HepG2 (cell line): ENCODE results near the gene COMMD7. TPM values are rescaled to one million over a fixed set of nuclear protein-coding genes. Genes with fewer than 3 reads are reported as not detected.

Source experiments
- ATF7 ChIP-seq, 2 experiments: fragments of 450-650 bp in 1 of 2; sonication (generic) in 1 of 2; formaldehyde crosslinking in 1 of 2; IDR thresholded peaks; 2 replicates each; pipeline versions ENCODE4 v1.4.0 to v1.6.1; 2016 to 2020; ENCODE audit warnings: antibody characterized with exemption in 1 of 2, mild to moderate bottlenecking in 1 of 2, missing genetic modification reagents in 1 of 2
- CBFB ChIP-seq: sonication (generic); formaldehyde crosslinking; IDR thresholded peaks from 2 replicates; pipeline ENCODE4 v1.4.0; 2020; ENCODE audit warnings: missing genetic modification reagents
- GABPB1 ChIP-seq: IDR thresholded peaks from 2 replicates; pipeline ENCODE4 v1.6.1; 2016; ENCODE audit warnings: mild to moderate bottlenecking, missing genetic modification reagents, moderate library complexity, missing compliant biosample characterization
- SMAD9 ChIP-seq: sonication (generic); formaldehyde crosslinking; IDR thresholded peaks from 2 replicates; pipeline ENCODE4 v1.5.1; 2020; ENCODE audit warnings: mild to moderate bottlenecking, missing genetic modification reagents
- ZBTB38 ChIP-seq: sonication (generic); formaldehyde crosslinking; IDR thresholded peaks from 2 replicates; pipeline ENCODE4 v1.5.1; 2020; ENCODE audit warnings: mild to moderate bottlenecking, missing genetic modification reagents
- ZSCAN31 ChIP-seq: sonication (generic); formaldehyde crosslinking; IDR thresholded peaks from 2 replicates; pipeline ENCODE4 v1.5.0; 2020; ENCODE audit warnings: low read depth, mild to moderate bottlenecking, missing genetic modification reagents
- polyA plus RNA-seq, 8 experiments: library from polyadenylated mRNA; depleted of rRNA in 3 of 8; stranded (reverse) in 7 of 8; unstranded in 1 of 8; fragments of >200 nt; fragmentation: Illumina TruSeq in 4 of 8; extraction: Trizol in 4 of 8; gene quantifications; 2 replicates each; pipeline versions ENCODE4 v1.2.1 to v1.2.3, GENCODE V29; 2011 to 2016; ENCODE audit warnings: low read depth in 4 of 8, missing spikeins in 1 of 8, mixed read lengths in 1 of 8; ENCODE audit not compliant: insufficient read depth in 1 of 8
- total RNA-seq, 5 experiments: library from RNA; depleted of rRNA; stranded (reverse); fragments of >200 nt; fragmentation: Illumina TruSeq; extraction: Trizol; gene quantifications; 2 replicates each; pipeline ENCODE4 v1.2.3, GENCODE V29; 2016; ENCODE audit warnings: low read depth in 1 of 5
- TF ChIP-seq, protein P1 (sequence below): sonication (generic); formaldehyde crosslinking; IDR thresholded peaks from 2 replicates; pipeline ENCODE4 v1.4.0; 2020; ENCODE audit warnings: missing genetic modification reagents
- TF ChIP-seq, protein P2 (sequence below): sonication (generic); formaldehyde crosslinking; IDR thresholded peaks from 2 replicates; pipeline ENCODE4 v1.4.0; 2020; ENCODE audit warnings: low read depth, mild to moderate bottlenecking, missing genetic modification reagents
- TF ChIP-seq, protein P3 (sequence below): sonication (generic); formaldehyde crosslinking; IDR thresholded peaks from 2 replicates; pipeline ENCODE4 v1.8.0; 2022; ENCODE audit warnings: missing genetic modification reagents, mild to moderate bottlenecking, moderate library complexity, borderline replicate concordance
- TF ChIP-seq, protein P4 (sequence below): sonication (generic); formaldehyde crosslinking; IDR thresholded peaks from 2 replicates; pipeline ENCODE4 v1.9.0; 2022; ENCODE audit warnings: low read depth, missing genetic modification reagents
- TF ChIP-seq, protein P5 (sequence below): sonication (generic); formaldehyde crosslinking; IDR thresholded peaks from 2 replicates; pipeline ENCODE4 v1.5.0; 2020; ENCODE audit warnings: mild to moderate bottlenecking, missing genetic modification reagents, moderate library complexity
- TF ChIP-seq, protein P6 (sequence below): sonication (generic); formaldehyde crosslinking; IDR thresholded peaks from 2 replicates; pipeline ENCODE4 v1.5.1; 2020; ENCODE audit warnings: missing genetic modification reagents, mild to moderate bottlenecking, borderline replicate concordance

Gene COMMD7
- total and polyA plus RNA-seq, 2 of the 13 experiments (the other 11 are each of a cell fraction or from before 2014, with no cell fraction given), result 42.1 to 53.3 TPM

DNA sequence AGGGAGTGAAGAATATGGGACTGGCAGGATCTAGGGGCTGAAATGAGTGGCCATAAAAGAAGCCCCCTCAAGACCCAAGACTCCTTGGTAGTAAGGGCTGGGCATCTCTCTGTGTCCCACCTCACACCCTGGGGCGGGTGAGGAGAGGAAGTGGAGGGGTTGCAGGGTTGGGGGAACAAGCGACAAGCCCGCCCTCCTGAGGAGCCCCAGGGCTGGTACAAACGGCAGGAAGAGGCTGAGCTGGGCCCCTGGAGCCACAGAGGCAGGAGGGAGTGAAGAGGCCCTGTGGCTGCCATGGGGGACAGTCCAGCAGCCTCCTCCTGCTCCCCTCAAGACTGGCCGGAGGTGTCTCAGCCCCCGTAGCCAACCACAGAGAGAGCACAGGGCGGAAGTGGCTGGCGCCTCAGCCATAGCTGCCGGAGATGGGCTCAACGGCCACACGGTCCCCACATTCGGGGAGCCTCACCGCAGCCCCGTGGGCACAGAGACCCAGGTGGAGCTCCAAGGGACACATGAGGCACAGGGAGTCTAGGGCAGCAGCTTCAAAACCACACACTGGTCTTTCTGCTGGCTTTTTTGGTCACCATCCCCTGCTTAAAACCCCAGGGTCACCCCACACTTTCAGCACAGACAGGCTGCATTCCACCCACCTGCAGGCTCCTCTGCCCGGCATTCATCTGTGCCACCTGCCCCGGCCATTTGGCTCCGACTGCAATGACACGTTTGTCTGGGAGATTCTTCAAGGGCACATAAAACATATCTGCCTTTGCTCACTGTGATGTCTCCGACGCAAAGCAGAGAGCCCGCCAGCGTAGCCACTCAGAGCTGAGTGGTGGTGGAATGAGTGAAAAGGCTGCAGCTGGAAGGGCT lies 70.0 kb downstream of the COMMD7 start (continued):
- TF ChIP-seq, protein P1, sequence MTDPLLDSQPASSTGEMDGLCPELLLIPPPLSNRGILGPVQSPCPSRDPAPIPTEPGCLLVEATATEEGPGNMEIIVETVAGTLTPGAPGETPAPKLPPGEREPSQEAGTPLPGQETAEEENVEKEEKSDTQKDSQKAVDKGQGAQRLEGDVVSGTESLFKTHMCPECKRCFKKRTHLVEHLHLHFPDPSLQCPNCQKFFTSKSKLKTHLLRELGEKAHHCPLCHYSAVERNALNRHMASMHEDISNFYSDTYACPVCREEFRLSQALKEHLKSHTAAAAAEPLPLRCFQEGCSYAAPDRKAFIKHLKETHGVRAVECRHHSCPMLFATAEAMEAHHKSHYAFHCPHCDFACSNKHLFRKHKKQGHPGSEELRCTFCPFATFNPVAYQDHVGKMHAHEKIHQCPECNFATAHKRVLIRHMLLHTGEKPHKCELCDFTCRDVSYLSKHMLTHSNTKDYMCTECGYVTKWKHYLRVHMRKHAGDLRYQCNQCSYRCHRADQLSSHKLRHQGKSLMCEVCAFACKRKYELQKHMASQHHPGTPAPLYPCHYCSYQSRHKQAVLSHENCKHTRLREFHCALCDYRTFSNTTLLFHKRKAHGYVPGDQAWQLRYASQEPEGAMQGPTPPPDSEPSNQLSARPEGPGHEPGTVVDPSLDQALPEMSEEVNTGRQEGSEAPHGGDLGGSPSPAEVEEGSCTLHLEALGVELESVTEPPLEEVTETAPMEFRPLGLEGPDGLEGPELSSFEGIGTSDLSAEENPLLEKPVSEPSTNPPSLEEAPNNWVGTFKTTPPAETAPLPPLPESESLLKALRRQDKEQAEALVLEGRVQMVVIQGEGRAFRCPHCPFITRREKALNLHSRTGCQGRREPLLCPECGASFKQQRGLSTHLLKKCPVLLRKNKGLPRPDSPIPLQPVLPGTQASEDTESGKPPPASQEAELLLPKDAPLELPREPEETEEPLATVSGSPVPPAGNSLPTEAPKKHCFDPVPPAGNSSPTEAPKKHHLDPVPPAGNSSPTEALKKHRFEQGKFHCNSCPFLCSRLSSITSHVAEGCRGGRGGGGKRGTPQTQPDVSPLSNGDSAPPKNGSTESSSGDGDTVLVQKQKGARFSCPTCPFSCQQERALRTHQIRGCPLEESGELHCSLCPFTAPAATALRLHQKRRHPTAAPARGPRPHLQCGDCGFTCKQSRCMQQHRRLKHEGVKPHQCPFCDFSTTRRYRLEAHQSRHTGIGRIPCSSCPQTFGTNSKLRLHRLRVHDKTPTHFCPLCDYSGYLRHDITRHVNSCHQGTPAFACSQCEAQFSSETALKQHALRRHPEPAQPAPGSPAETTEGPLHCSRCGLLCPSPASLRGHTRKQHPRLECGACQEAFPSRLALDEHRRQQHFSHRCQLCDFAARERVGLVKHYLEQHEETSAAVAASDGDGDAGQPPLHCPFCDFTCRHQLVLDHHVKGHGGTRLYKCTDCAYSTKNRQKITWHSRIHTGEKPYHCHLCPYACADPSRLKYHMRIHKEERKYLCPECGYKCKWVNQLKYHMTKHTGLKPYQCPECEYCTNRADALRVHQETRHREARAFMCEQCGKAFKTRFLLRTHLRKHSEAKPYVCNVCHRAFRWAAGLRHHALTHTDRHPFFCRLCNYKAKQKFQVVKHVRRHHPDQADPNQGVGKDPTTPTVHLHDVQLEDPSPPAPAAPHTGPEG (CRISPR knock-in tag), result no peak
- TF ChIP-seq, protein P2, sequence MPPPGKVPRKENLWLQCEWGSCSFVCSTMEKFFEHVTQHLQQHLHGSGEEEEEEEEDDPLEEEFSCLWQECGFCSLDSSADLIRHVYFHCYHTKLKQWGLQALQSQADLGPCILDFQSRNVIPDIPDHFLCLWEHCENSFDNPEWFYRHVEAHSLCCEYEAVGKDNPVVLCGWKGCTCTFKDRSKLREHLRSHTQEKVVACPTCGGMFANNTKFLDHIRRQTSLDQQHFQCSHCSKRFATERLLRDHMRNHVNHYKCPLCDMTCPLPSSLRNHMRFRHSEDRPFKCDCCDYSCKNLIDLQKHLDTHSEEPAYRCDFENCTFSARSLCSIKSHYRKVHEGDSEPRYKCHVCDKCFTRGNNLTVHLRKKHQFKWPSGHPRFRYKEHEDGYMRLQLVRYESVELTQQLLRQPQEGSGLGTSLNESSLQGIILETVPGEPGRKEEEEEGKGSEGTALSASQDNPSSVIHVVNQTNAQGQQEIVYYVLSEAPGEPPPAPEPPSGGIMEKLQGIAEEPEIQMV (CRISPR knock-in tag), result peak; percentile 72; the same call in 1 of the 2 replicates
- TF ChIP-seq, protein P3, sequence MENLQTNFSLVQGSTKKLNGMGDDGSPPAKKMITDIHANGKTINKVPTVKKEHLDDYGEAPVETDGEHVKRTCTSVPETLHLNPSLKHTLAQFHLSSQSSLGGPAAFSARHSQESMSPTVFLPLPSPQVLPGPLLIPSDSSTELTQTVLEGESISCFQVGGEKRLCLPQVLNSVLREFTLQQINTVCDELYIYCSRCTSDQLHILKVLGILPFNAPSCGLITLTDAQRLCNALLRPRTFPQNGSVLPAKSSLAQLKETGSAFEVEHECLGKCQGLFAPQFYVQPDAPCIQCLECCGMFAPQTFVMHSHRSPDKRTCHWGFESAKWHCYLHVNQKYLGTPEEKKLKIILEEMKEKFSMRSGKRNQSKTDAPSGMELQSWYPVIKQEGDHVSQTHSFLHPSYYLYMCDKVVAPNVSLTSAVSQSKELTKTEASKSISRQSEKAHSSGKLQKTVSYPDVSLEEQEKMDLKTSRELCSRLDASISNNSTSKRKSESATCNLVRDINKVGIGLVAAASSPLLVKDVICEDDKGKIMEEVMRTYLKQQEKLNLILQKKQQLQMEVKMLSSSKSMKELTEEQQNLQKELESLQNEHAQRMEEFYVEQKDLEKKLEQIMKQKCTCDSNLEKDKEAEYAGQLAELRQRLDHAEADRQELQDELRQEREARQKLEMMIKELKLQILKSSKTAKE (CRISPR knock-in tag), result peak; percentile 52; the same call in 1 of the 2 replicates
- no peak for TF ChIP-seq ATF7 (IDR thresholded peaks at IDR 0.05)
- no peak for TF ChIP-seq ATF7 (CRISPR knock-in tag; IDR thresholded peaks at IDR 0.05)
- TF ChIP-seq ZSCAN31 (CRISPR knock-in tag), result 0 out of 2 replicates have a peak, but pooled peaks have one; percentile 49
- TF ChIP-seq ZBTB38 (CRISPR knock-in tag), result peak; percentile 21; the same call in 1 of the 2 replicates
- peak; percentile 79; the same call in 1 of the 2 replicates for TF ChIP-seq GABPB1 (CRISPR knock-in tag)
- TF ChIP-seq, protein P4, sequence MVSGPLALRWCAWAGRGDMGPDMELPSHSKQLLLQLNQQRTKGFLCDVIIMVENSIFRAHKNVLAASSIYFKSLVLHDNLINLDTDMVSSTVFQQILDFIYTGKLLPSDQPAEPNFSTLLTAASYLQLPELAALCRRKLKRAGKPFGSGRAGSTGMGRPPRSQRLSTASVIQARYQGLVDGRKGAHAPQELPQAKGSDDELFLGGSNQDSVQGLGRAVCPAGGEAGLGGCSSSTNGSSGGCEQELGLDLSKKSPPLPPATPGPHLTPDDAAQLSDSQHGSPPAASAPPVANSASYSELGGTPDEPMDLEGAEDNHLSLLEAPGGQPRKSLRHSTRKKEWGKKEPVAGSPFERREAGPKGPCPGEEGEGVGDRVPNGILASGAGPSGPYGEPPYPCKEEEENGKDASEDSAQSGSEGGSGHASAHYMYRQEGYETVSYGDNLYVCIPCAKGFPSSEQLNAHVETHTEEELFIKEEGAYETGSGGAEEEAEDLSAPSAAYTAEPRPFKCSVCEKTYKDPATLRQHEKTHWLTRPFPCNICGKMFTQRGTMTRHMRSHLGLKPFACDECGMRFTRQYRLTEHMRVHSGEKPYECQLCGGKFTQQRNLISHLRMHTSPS, result peak; percentile 49; the same call in 1 of the 2 replicates
- TF ChIP-seq SMAD9 (CRISPR knock-in tag), result no peak
- TF ChIP-seq, protein P5, sequence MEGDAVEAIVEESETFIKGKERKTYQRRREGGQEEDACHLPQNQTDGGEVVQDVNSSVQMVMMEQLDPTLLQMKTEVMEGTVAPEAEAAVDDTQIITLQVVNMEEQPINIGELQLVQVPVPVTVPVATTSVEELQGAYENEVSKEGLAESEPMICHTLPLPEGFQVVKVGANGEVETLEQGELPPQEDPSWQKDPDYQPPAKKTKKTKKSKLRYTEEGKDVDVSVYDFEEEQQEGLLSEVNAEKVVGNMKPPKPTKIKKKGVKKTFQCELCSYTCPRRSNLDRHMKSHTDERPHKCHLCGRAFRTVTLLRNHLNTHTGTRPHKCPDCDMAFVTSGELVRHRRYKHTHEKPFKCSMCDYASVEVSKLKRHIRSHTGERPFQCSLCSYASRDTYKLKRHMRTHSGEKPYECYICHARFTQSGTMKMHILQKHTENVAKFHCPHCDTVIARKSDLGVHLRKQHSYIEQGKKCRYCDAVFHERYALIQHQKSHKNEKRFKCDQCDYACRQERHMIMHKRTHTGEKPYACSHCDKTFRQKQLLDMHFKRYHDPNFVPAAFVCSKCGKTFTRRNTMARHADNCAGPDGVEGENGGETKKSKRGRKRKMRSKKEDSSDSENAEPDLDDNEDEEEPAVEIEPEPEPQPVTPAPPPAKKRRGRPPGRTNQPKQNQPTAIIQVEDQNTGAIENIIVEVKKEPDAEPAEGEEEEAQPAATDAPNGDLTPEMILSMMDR, result peak; percentile 46
- TF ChIP-seq, protein P6, sequence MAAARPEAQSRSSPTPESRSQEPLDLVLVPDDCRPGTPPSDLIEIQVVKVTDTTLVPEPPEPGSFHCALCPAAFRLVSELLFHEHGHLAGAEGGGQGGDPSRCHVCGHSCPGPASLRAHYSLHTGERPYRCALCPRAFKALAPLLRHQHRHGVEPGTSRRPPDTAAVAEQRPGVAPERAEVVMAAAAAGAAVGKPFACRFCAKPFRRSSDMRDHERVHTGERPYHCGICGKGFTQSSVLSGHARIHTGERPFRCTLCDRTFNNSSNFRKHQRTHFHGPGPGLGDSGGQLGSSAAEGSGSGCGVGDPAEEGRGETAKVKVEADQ (CRISPR knock-in tag), result no peak
- TF ChIP-seq CBFB (CRISPR knock-in tag), result 0 out of 2 replicates have a peak, but pooled peaks have one; percentile 37
